ENCODE measurements around the gene ENOPH1. TPM values are rescaled to one million over a fixed set of nuclear protein-coding genes. Genes with fewer than 3 reads are reported as not detected.

ENOPH1 gene
- total RNA-seq, 2 experiments from 2014 or later: 78.9 to 83.5 TPM

DNA sequence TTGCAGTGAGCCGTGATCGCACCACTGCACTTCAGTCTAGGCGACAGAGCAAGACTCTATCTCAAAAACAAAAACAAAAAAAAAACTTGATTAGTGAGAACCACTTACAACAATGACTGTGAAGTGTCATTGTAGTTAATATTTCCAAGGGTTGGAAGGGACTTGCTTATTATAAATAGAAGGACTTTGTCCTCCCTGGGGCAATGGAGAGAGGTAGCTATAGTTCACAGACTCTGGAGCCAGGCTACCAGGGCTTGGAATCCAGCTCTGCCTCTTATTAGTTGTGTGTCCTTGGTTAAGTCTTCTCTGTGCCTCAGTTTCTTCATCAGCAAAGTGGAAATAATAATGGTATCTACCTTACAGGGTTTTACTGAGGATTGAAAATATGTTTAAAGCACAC lies 79.8 kb downstream of the ENOPH1 start:
- ChIA-PET CTCF (no interaction called here), POLR2A (no interaction called here)

More for the DNA sequence above, 79.8 kb downstream of the ENOPH1 start:
- H3K36me3 Mint-ChIP-seq (ENCODE audit: low read depth): no peaks in the 10 kb centered on the region
- H3K4me1 Mint-ChIP-seq (ENCODE audit: low read depth): peaks cover 2% of the 10 kb centered on the region
- intact Hi-C loops (cut with micrococcal nuclease): no loop called here
- H3K9me3 Mint-ChIP-seq: no peaks in the 10 kb centered on the region
- DNase-seq (no peak), ATAC-seq (no peak)
- no peak overlapping the region for H3K27ac Mint-ChIP-seq
- peaks cover 15% of the 10 kb centered on the region for H3K27me3 Mint-ChIP-seq
- no peak for TF ChIP-seq CTCF (IDR thresholded peaks at IDR 0.05)
- no peak overlapping the region for H3K4me3 Mint-ChIP-seq

Other genes with a start within 250 kb of the ENOPH1 start
- 100 to 1,000 TPM; 384 to 403 TPM for gene HNRNPD, start 56.6 kb upstream of the ENOPH1 start, total RNA-seq
- 100 to 1,000 TPM; 330 to 339 TPM for gene HNRNPDL, start 128 bp upstream of the ENOPH1 start, total RNA-seq
- not detected for gene TMEM150C, start 131.4 kb downstream of the ENOPH1 start, total RNA-seq